Measurements from ENCODE around the gene NXPH4.

DNA sequence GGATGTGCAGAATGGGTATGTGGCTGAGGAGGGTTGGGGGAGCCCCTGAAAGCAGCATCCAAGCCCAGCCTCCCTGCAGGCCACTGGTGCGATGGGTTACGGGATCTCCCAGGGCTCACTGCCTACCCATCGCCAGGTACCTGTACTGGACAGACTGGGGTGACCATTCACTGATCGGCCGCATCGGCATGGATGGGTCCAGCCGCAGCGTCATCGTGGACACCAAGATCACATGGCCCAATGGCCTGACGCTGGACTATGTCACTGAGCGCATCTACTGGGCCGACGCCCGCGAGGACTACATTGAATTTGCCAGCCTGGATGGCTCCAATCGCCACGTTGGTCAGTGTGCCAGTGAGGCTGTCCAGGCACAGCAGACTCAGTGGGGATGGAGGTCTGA lies 18.3 kb upstream of the NXPH4 start:
- no peak for TF ChIP-seq CTCF (IDR thresholded peaks at IDR 0.05 in 2 of 3, conservative IDR thresholded peaks at IDR 0.05 in 1 of 3; ENCODE audit: control insufficient read depth in 2 of 3, extremely low read depth in 1 of 3, insufficient read depth in 1 of 3, low read depth in 3 of 3, low read length in 3 of 3)
- no peak for TF ChIP-seq ZBED1 (IDR thresholded peaks at IDR 0.05; ENCODE audit: borderline replicate concordance)
- no peak for TF ChIP-seq IKZF1 (conservative IDR thresholded peaks at IDR 0.05)
- no peak for TF ChIP-seq MYC (IDR thresholded peaks at IDR 0.05; ENCODE audit: insufficient read depth, insufficient read length, insufficient replicate concordance, low read length, severe bottlenecking)
